IPS DF 4.7 (cell line): ENCODE measurements around the gene PIM3.
"Not testable (repeated sequence)": the region's sequence is repeated elsewhere in the genome, so short reads cannot be mapped to it uniquely, and the experiment has no call there.

ENCODE experiments used
- DNase-seq: peaks from one replicate; pipeline ENCODE4 v3.0.0-alpha.2; 2013; ENCODE audit warnings: low spot score; ENCODE audit errors: extremely low read depth

Gene PIM3

GRCh38 chr22:49983148-49984042, 22.8 kb downstream of the PIM3 start:
- no peak for DNase-seq

GRCh38 chr22:49986325-49986724, 25.8 kb downstream of the PIM3 start:
- no peak for DNase-seq

GRCh38 chr22:49989826-49990225, 29.3 kb downstream of the PIM3 start:
- not testable (repeated sequence) for DNase-seq

GRCh38 chr22:49991167-49991566, 30.6 kb downstream of the PIM3 start:
- DNase-seq, result no peak

- DNase-seq, result no peak
Observed at GRCh38 chr22:49991907-49992533, 31.4 kb downstream of the PIM3 start.

- no peak for DNase-seq
Observed at GRCh38 chr22:49992921-49993648, 32.5 kb downstream of the PIM3 start.

GRCh38 chr22:49993649-49994360, 33.2 kb downstream of the PIM3 start:
- DNase-seq, result no peak

- DNase-seq, result no peak
Observed at GRCh38 chr22:49994361-49995040, 33.9 kb downstream of the PIM3 start.

GRCh38 chr22:49995041-49995360, 34.4 kb downstream of the PIM3 start:
- no peak for DNase-seq

GRCh38 chr22:49995361-49996118, 35.0 kb downstream of the PIM3 start:
- no peak for DNase-seq

- DNase-seq, result no peak
Observed at GRCh38 chr22:49996119-49996517, 35.5 kb downstream of the PIM3 start.

GRCh38 chr22:49996518-49997250, 36.1 kb downstream of the PIM3 start:
- DNase-seq, result no peak

GRCh38 chr22:49997251-49997599, 36.7 kb downstream of the PIM3 start:
- DNase-seq, result no peak

GRCh38 chr22:49997932-49998717, 37.6 kb downstream of the PIM3 start:
- no peak for DNase-seq

GRCh38 chr22:49998718-49999062, 38.1 kb downstream of the PIM3 start:
- DNase-seq, result no peak

GRCh38 chr22:49999063-49999945, 38.7 kb downstream of the PIM3 start:
- DNase-seq, result no peak

- no peak for DNase-seq
Observed at GRCh38 chr22:49999946-50000586, 39.5 kb downstream of the PIM3 start.
